ENCODE data around the gene KIAA1614. TPM values are rescaled to one million over a fixed set of nuclear protein-coding genes. Genes with fewer than 3 reads are reported as not detected.

KIAA1614 gene
- total RNA-seq, 1 donor from 2014 or later = 8.2 TPM

DNA sequence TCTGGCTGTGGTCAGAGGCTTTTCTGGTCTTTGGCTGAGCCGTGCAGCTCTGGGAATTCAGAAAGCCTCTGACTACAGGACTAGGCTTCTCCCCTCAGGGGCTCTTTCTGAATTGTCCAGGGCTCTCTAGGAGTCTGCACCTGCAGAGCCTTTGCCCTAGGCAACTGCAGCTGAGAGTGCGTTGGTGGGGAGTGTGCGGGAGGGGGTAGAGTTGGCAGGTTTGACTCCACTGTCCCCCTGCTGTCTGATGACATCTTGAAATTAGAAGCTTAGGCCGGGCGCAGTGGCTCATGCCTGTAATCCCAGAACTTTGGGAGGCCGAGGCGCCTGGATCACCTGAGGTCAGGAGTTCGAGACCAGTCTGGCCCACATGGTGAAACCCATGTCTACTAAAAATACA, 32.9 kb downstream of the KIAA1614 start:
- no peak for TF ChIP-seq CTCF (IDR thresholded peaks at IDR 0.05)
- H3K27ac Mint-ChIP-seq (ENCODE audit: unreplicated experiment) = no peak overlapping the region

DNA sequence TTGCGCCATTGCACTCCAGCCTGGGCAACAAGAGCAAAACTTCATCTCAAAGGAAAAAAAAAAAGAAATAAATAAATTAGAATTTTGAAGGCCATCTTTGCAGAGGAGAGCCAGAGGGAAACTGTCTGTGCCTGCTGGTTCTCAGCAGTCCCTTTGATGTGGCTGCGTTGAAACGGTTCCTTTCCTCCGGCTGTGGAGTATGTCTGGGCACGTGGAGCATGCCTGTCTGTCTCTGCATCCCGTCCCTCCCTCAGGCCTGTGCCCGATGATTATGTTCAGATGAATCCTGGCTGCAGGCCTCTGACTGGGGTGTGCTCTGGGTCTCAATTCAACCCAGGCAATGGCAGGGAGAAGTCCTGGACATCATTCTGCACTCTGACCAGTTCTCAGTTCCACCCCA, 33.4 kb downstream of the KIAA1614 start:
- no peak for TF ChIP-seq CTCF (IDR thresholded peaks at IDR 0.05)
- H3K27ac Mint-ChIP-seq (ENCODE audit: unreplicated experiment) = no peak overlapping the region
- peaks cover 3% of the 10 kb centered on the region for H3K9me3 Mint-ChIP-seq (ENCODE audit: low read depth)
- H3K27me3 Mint-ChIP-seq (ENCODE audit: low read depth) = no peaks in the 10 kb centered on the region
- H3K4me1 Mint-ChIP-seq (ENCODE audit: low read depth) = peaks cover 4% of the 10 kb centered on the region
- H3K4me3 Mint-ChIP-seq (ENCODE audit: unreplicated experiment) = no peak overlapping the region
- peak; percentile 50 for DNase-seq (ENCODE audit: low spot score)
- H3K36me3 Mint-ChIP-seq (ENCODE audit: low read depth) = peaks cover 18% of the 10 kb centered on the region

More for the DNA sequence above, 32.9 kb downstream of the KIAA1614 start:
- Mint-ChIP-seq H3K4me3 (ENCODE audit: unreplicated experiment) (no peak overlapping the region), H3K36me3 (ENCODE audit: low read depth) (peaks cover 18% of the 10 kb centered on the region), H3K9me3 (ENCODE audit: low read depth) (peaks cover 3% of the 10 kb centered on the region), H3K27me3 (ENCODE audit: low read depth) (no peaks in the 10 kb centered on the region), H3K4me1 (ENCODE audit: low read depth) (peaks cover 4% of the 10 kb centered on the region)
- DNase-seq (ENCODE audit: low spot score) = peak; percentile 52

GRCh38 chr1:180946541-180947498, 34.1 kb downstream of the KIAA1614 start:
- Mint-ChIP-seq H3K27ac (ENCODE audit: unreplicated experiment) (no peak overlapping the region), H3K27me3 (ENCODE audit: low read depth) (no peaks in the 10 kb centered on the region), H3K36me3 (ENCODE audit: low read depth) (peaks cover 17% of the 10 kb centered on the region), H3K9me3 (ENCODE audit: low read depth) (peaks cover 3% of the 10 kb centered on the region), H3K4me3 (ENCODE audit: unreplicated experiment) (no peak overlapping the region), H3K4me1 (ENCODE audit: low read depth) (peaks cover 4% of the 10 kb centered on the region)
- TF ChIP-seq CTCF (IDR thresholded peaks at IDR 0.05) = no peak
- no peak for DNase-seq (ENCODE audit: low spot score)

- H3K4me3 Mint-ChIP-seq (ENCODE audit: unreplicated experiment) = no peak overlapping the region
- no peak for DNase-seq (ENCODE audit: low spot score)
Measured at GRCh38 chr1:180947499-180947885, 34.8 kb downstream of the KIAA1614 start.

More at GRCh38 chr1:180947499-180947885, 34.8 kb downstream of the KIAA1614 start:
- Mint-ChIP-seq H3K36me3 (ENCODE audit: low read depth) (peaks cover 15% of the 10 kb centered on the region), H3K4me1 (ENCODE audit: low read depth) (peaks cover 4% of the 10 kb centered on the region), H3K27me3 (ENCODE audit: low read depth) (no peaks in the 10 kb centered on the region), H3K27ac (ENCODE audit: unreplicated experiment) (no peak overlapping the region), H3K9me3 (ENCODE audit: low read depth) (peaks cover 3% of the 10 kb centered on the region)
- TF ChIP-seq CTCF (IDR thresholded peaks at IDR 0.05) = no peak
